Measurements from ENCODE around the gene PHB1.
"Not testable (repeated sequence)": the region's sequence is repeated elsewhere in the genome, so short reads cannot be mapped to it uniquely, and the experiment has no call there.

The PHB1 gene

DNA sequence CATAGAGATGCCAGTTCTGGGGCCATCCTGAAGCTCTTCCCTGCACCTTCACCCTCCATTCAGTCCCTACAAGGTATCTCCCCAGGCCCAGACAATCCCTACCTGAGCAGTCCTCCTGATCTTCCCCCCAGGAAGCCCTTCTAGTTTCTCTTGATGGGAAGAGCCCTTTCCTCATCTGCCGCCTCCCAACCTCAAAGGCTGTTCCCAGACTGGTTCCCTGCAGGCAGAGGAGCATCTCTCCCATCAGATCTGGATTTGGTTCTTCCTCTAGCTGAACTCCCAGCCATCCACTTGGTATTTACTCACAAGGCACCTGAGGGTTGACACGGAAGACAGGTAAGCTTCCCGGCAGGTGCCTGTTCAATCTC lies 24.6 kb upstream of the PHB1 start:
- DNase-seq, result no peak

DNA sequence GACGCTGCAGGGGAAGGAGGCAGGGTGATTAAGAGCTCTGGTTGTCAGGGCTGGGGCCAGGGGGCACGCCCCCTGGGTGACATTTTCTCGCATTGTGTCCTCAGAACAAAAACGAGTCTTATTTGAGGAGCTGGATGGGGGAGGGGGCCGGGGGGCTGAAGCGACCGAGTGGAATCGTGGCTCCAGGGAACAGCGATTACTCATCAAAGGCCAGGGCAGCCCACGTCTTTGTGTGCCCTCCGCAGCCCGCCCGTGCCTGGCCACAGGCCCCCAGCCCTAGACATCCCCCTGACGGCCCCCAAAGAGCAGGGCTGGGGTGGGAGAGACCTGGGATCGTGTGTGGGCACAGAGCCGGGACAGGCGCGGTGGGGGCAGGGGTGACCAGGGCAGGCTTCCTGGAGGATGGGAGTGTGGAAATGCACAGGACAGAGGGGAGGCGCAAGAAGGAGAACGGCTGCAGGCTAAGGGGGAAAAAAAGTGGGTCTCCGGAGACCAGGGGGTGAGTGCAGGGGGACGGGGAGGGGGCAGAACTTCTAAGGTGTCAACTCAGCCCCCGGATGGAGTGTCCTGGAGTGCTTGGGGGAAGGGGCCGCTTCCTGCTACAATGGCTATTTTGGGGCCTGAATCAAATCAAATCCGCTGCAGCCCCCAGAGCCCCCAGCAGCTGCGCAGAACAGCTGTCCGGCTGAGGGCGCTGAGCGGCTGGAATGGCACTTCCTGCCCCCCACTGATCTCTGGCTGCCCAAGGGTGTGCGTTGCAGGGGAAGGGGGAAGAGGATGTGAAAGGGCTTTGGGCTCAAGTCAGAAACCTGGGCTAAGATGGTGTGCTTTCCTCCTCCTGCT lies 24.0 kb upstream of the PHB1 start:
- DNase-seq, result no peak

DNA sequence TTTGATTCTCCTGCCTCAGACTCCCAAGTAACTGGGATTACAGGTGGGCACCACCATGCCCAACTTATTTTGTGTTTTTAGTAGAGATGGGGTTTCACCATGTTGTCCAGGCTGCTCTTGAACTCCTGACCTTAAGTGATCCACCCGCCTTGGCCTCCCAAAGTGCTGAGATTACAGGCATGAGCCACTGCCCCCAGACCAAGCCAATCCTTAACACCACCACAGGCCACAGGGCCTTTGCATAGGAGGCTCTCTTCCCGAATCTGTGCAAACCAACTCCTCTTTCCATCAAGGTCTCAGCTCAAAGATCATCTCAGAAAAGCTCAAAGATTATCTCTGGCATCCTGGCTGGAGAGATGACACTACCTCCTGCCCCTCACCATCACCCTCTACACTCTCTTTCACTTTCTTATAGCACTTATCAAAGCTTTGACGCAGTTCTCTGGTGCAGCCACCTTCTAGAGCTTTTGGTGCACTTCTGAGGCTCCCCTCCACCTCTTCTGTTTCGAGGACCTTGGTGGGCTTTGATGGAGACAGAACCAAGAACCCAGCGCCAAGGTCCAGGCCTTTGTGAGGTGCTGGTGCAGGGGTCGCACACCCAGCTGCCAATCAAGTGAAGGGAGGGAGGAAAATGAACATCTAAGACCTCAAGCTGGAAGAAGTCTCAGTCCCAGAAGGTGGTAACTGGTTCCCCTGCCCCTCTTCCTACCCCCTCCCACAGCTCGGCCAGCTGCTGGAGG lies 23.2 kb upstream of the PHB1 start:
- no peak for DNase-seq

DNA sequence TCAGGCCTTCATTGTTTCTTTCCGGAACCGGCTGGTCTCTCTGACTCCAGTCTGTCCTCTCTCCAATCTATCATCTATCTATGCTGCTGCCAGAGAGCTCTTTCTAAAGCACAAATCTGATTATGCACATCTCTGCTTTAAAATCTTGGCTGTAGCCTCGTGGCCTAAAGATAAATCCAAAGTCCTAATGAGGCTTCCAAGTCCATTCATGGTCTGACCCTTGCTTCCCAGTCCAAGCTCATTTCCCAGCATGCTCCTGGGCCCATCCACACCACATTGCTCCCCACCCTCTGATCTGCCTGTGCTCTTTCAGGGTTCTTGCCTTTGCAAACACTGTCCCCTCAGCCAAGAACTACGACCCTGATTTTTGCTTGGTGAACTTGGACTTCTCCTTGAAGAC lies 21.5 kb upstream of the PHB1 start:
- no peak for DNase-seq

DNA sequence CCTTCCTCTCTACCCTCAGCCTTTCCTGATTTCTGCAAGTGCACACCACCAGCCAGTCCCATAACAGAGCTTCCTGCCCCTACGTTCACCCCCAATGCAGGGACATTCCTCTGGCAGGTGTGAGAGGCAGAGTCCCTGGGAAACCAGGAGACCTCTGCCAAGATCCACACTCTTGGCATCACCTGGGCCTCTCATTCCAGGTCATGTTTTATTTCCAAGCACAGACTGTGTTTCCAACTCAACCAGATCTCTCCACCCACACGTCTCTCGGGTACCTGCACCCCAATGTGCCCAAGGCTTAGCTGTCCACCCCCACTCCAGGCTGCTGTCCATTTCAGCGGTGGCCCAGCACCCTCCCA lies 21.0 kb upstream of the PHB1 start:
- DNase-seq, result no peak

DNA sequence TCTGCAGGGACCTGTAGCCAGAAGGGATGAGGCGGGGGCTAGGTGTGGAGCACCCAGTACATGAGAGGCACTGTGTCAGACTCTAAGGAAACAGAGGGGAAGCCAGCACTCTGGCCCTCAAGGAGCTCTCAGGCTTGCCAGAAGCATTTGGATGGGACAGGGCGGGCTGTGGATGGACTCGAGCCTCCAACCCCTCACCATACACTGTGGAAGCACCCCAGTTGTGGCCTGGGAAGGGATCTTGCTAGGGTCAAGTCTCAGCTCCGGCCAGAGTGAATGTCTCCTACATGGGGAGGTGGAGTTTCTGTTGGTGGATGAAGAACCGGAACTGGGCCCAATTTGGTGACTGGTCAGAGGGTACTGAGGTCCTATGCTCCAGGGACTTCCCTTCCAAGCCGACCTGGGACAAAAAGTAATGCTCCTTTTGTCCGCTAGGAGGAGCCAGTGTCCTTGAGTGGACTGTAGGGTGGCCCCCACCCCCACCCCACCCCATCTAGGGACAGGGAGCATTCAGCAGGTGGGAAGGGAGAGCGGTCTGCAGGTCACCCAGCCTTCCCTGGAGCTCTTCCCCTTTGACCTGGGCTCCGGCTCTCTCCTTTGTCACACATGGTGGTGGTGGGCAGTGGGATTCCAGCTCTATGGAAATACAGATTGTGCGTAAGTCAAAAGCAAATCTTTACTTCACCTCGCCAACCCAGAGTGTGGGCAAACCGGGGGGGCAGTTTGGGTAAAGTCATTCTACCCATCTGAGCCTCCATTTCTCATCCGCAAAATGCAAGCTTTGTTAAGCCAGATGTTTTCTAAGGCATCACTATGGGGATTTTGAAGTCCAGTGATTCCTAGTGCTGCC lies 20.4 kb upstream of the PHB1 start:
- DNase-seq, result peak; percentile 14

DNA sequence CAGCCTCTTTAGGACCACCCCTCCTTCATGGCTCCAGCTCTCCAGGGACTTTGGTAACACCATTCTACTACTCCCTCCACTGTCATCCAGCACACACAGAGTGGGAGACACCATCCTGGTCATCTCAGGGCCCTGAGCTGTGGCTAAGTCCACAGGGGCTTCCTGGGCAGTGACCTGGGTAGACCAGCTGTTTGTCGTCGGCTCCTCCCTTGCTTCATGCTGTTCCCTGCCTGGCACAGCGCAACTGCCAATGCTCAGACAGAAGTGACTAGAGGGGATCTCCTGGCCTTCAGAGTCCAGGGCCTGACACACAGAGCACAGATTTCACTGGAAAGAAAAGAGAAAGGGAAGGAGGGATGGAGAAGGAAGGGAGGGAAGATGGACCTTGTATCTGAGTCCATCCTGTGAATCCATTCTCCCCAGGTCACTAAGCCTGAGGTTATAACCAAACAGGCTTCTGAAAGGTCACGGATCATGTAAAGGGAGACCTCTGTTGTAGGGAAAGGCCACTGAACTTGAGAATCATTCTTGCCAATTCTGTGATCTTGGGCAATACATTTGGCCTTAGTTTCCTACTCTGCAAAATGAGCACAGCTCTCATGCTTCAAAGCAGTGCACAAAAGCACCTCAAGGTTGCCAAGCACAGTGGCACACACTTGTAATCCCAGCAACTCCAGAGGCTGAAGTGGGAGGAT lies 18.5 kb upstream of the PHB1 start:
- no peak for DNase-seq

DNA sequence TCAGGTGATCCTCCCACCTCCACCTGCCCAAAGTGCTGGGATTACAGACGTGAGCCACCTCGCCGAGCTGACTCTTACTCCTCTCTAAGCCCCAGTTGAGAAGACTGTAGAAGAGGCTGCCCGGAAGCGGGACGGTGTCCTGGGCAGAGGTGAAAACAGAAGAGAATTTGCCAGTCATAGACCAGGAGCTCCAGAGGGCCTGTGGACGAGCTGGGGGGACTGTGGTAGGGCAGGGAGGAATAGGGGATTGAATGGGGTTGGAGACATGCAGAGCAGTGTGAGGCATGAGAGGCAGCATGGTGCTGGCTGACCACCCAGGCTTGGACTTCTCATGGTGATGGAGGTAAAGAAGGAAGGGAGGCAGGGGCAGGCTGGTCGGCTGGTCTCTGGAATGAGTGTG lies 17.1 kb upstream of the PHB1 start:
- no peak for DNase-seq

DNA sequence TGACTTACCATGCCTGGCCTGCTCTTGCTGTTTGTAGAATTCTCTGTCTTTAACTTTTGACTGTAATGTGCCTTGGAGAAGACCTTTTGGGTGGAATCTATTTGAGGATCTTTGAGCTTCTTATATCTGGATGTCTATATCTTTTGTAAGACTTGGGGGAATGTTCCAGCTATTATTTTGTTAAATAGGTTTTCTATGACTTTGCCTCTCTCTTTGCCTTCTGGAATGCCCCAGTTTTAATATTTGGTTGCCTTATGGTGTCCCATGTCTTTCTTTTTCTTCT lies 10.3 kb upstream of the PHB1 start:
- no peak for DNase-seq

DNA sequence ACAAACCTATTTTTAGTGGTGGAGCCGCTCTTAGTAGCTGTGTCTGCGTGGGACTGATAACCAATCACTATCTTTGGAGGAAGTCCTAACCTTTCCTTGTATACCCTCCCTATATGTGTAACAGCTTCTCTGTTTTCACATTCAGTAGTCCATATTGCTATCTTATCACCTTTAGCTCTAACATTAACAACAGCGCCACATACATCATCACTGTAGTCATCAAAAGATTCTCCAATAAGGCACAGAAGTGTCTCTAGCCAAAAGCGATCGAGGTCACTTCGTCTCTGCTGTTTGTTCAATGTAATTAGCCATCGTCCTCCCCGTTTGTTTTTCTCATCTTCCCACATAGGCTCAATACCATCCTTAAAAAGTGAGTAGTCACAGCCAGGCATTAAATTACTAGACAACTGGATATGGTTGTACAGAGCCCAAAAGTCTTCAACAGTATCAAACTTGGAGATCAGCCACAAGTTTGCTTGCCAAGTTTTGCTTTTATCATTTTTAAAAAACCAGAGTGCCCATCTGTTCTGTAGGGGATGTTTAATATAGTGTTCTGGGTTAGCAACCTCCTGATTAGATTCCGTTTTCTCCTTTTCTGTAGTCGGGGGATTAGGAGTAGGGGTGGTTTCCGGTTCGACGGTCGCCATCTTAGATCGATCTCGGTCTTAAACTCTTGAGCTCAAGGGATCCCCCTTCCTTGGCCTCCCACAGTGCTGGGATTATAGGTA lies 9.8 kb upstream of the PHB1 start:
- DNase-seq, result not testable (repeated sequence)

DNA sequence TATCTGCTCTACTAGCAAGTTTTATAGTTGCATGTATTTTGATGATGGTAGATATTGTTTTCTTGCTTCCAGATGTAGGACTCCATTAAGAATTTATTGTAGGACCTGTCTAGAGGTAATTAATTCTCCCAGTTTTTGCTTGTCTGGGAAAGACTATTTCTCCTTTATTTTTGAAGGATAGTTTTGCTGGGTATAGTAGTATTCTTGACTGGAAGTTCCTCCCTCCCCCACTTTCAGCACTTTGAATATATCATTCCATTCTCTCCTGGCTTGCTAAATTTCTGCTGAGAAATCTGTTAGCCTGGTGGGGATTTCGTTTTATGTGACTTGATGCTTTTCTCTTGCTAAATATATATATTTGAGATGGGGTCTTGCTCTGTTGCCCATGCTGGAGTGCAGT lies 8.0 kb upstream of the PHB1 start:
- no peak for DNase-seq

DNA sequence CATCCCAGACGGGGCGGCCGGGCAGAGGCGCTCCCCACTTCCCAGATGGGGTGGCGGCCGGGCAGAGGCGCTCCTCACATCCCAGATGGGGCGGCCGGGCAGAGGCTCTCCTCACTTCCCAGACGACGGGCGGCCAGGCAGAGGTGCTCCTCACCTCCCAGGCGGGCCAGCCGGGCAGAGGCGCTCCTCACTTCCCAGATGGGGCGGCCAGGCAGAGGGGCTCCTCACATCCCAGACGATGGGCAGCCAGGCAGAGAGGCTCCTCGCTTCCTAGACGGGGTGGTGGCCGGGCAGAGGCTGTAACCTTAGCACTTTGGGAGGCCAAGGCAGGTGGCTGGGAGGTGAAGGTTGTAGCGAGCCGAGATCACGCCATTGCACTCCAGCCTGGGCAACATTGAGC lies 5.1 kb upstream of the PHB1 start:
- DNase-seq, result not testable (repeated sequence)

DNA sequence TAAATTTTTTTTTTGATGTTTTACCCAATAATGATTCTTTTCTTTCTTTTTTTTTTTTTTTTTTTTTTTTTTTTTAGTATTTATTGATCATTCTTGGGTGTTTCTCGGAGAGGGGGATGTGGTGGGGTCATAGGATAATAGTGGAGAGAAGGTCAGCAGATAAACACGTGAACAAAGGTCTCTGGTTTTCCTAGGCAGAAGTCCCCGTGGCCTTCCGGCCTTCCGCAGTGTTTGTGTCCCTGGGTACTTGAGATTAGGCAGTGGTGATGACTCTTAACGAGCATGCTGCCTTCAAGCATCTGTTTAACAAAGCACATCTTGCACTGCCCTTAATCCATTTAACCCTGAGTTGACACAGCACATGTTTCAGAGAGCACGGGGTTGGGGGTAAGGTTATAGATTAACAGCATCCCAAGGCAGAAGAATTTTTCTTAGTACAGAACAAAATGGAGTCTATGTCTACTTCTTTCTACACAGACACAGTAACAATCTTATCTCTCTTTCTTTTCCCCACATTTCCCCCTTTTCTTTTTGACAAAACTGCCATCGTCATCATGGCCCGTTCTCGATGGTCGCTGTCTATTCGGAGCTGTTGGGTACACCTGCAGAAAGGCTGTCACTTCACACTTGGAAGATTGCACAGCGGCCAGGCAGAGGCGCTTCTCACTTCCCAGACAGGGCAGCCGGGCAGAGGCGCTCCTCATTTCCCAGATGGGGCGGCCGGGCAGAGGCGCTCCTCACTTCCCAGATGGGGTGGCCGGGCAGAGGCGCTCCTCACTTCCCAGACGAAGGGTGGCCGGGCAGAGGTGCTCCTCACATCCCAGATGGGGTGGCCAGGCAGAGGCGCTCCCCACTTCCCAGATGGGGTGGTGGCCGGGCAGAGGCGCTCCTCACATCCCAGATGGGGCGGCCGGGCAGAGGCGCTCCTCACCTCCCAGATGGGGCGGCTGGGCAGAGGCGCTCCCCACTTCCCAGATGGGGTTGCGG lies 4.4 kb upstream of the PHB1 start:
- DNase-seq, result not testable (repeated sequence)

DNA sequence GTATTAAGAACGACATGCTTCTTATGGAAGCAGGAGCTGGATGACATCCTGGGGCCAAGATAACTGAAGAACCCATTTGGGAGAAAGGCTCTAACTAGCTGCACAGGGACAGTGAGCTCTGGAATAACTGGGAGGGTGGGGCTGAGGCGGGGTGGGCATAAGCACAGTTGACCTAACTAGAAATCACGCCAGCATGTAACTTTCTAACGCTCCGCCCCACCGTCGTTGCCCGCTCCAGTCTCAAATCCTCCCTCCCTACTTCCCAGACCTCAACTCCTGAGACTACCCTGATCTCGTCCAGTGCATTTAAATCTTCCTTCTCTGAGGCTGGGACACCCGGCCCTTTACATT lies 436 bp downstream of the PHB1 start:
- DNase-seq, result no peak

DNA sequence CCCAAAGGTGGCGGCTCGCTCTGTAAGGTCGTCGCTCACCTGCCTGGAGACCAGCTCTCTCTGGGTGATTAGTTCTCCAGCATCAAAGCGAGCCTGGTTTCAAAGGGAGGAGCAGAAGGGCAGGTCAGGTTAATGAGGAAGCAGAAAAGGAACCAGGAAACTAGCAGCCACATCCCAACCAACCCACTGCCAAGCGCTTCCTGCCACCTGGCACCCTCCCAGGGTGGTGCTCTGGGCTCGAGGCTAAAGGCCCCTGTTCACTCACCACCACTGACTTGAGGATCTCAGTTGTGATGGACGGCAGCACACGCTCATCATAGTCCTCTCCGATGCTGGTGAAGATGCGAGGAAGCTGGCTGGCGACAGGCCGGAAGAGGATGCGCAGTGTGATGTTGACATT lies 5.6 kb downstream of the PHB1 start:
- no peak for DNase-seq

DNA sequence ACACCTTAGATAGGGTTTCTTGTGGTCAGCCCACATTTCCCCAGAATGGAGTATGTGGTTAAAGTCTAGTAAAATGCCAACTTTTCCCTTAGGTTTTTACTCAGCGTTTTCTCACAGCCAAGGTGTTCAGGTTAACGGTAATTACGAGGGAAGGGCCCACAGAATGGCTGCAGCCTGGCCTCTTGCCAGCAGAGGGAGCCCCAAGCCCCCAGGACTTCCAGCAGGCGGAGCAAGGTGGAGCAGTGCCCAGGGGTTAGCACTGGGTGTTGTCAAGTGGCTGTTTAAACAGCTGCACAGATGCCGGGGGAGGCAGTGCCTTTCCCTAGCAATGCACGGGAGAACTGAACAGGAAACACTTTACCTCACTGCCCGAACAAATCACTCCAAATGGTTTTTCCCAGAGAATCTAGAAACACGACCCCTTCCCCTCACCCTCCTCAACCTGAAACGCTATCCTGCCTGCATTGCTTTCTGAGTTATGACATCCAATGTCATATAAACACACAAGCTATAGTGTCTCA lies 6.6 kb downstream of the PHB1 start:
- DNase-seq, result peak; percentile 93

DNA sequence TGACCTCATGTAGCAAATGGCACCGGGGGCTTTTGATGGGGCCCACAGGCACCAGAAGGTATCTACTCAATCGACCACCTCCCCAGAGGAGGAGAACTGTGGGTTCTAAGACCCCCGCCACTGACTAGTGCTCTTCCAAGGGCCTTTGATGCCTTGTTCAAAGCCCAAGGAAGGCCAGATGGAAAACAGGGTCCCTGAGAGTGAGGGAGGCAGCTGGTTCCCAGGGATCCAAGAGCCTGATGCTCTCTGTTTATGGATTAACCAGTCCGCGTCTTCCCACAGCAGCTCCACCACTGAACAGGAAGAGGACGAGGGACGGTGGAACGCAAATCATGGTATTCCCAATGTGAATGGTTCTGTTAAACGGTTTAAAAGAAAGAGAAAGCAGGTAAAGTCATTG lies 7.6 kb downstream of the PHB1 start:
- no peak for DNase-seq

DNA sequence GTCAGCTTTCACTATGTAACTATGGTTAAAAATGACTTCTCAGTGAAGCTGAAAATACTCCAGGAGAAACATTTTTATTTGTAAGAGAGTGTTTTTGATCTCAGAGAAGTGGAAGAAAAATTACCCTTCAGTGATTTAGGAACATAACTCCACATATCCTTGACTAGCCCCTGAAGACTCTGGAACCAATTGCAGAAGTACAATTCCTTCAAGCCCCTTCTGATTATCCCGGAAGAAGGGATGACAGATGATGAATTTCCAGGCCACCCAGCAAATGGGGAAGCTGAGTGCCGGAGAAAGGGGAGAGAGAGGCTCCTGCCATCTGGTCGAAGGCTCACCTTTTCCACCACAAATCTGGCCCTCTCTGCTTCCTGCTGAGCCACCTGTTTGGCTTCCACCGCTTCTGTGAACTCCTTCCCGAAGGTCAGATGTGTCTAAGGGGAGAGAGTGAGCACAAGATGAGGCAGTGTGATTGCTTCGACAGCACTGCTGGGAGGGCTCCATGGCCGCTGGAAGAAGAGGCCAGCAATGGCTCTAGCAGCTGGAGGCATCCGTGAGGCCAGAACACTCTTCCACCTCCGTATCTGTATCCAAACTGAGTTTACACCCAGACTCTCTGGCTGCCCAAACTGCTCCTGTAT lies 8.1 kb downstream of the PHB1 start:
- DNase-seq, result no peak

DNA sequence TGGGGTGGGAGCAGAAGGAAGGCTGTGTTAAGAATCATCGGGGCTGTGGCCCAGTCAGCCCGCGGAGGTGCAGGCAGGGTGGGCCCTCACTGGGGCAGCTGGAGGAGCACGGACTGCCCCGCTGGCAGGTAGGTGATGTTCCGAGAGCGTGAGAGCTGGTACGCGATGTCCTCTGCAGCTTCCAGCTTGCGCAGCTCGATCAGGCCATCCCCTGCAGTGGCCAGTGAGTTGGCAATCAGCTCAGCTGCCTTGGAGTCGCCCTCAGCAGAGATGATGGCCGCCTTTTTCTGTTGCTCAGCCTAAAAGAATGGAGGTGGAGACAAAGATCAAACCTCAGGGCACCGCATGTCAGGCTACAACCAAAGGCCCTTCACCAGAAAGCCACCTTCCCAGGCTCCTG lies 9.8 kb downstream of the PHB1 start:
- DNase-seq, result no peak

DNA sequence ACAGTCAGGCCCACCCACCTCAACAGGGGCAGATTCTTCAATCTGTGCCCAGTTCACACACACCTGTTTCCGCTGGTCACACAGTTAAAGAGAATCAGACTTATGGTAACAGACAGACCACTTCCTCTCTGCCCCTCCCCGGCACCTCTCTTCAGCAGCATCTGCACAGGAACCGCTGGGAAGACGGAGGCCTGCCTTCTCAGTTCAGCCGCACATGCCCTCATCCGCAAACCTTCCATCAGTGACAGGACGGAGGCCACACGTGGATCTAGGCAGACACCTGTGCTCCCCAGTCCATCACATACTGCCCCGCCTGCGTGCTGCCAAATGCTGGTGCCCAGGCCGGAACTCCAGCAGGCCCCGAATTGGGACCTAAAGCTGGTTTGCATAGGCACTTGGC lies 10.3 kb downstream of the PHB1 start:
- DNase-seq, result no peak

Measured in SHP77 treated with DMSO at 0.1 percent for 48 hours (cell line).